HCT116 (cell line): ENCODE measurements around the gene TMC4. TPM values are rescaled to one million over a fixed set of nuclear protein-coding genes. Genes with fewer than 3 reads are reported as not detected.

Experiments
- ATAC-seq: fragments of 200-7000 bp; cut with Tn5 transposase; 2 replicates; pipeline ENCODE4 v1.9.1; 2020; ENCODE audit warnings: mild to moderate bottlenecking, moderate library complexity
- BruUV-seq: library from RNA; stranded (reverse); fragments of 400-500 nt; replicated peaks from 2 replicates; lab custom pipeline; 2021; lab: Mats Ljungman, UMichigan
- CTCF ChIA-PET: fragments of 300-600 bp; sonication (Branson Sonifier 250); formaldehyde crosslinking; loops from one replicate; lab custom pipeline; 2021; ENCODE audit warnings: antibody characterized with exemption; lab: Charles Lee
- POLR2A ChIA-PET: fragments of 300-600, 350-600 bp; sonication (Branson Sonifier 250); formaldehyde crosslinking; loops from one replicate; lab custom pipeline; 2021; ENCODE audit warnings: antibody characterized with exemption; lab: Charles Lee
- RAD21 ChIA-PET, 2 experiments: fragments of 300-600 bp; sonication (Branson Sonifier 250); formaldehyde crosslinking; loops; one replicate each; lab custom pipeline; 2023; ENCODE audit warnings: low total read pairs in 2 of 2; ENCODE audit not compliant: uncharacterized antibody in 2 of 2, unreplicated experiment in 2 of 2, low non-redundant PET in 1 of 2; lab: Charles Lee
- DNase-seq: peaks from one replicate; pipeline ENCODE4 v3.0.0-alpha.2; 2010; ENCODE audit warnings: low read depth, low spot score
- H2AFZ ChIP-seq: fragments of 200-600 bp; shearing (Covaris generic), sonication (generic); 2 replicates; pipeline ENCODE4 v1.6.1; 2017; ENCODE audit warnings: low read depth, mixed run types, mixed read lengths, antibody characterized with exemption, low read length; ENCODE audit not compliant: poor library complexity, severe bottlenecking
- H3K27ac ChIP-seq: 2 replicates; pipeline ENCODE4 v1.5.1; 2012; ENCODE audit warnings: low read depth, low read length
- H3K27me3 ChIP-seq: fragments of 200-600 bp; sonication (generic); 2 replicates; pipeline ENCODE4 v1.6.1; 2016; ENCODE audit warnings: mixed run types, low read length, mixed read lengths; ENCODE audit not compliant: insufficient read depth
- H3K36me3 ChIP-seq, 2 experiments: fragments of 200-500 bp in 1 of 2; fragments of 200-600 bp in 1 of 2; sonication (Bioruptor generic) in 1 of 2; sonication (generic) in 1 of 2; 2 replicates each; pipeline versions ENCODE4 v1.5.1 to v1.6.1; 2014 to 2016; ENCODE audit warnings: low read length in 2 of 2, inconsistent platforms in 1 of 2, mixed read lengths in 1 of 2, mixed run types in 1 of 2; ENCODE audit not compliant: insufficient read depth in 2 of 2, control insufficient read depth in 1 of 2
- H3K4me1 ChIP-seq, 2 experiments: fragments of 200-600 bp in 1 of 2; sonication (generic) in 1 of 2; 2 replicates each; pipeline versions ENCODE4 v1.5.1 to v1.6.1; 2012 to 2017; ENCODE audit warnings: low read length in 2 of 2, inconsistent platforms in 1 of 2, mild to moderate bottlenecking in 1 of 2, mixed read lengths in 1 of 2, mixed run types in 1 of 2, moderate library complexity in 1 of 2; ENCODE audit not compliant: insufficient read depth in 2 of 2, control insufficient read depth in 1 of 2
- H3K4me2 ChIP-seq: fragments of 200-600 bp; sonication (generic); 2 replicates; pipeline ENCODE4 v1.6.1; 2017; ENCODE audit warnings: mixed run types, low read length, mixed read lengths
- H3K4me3 ChIP-seq, 2 experiments: fragments of 200-600 bp in 1 of 2; sonication (generic) in 1 of 2; replicated peaks in 1 of 2; 2 replicates each; pipeline ENCODE4 v1.5.1; 2011 to 2016; ENCODE audit warnings: low read length in 2 of 2, control low read depth in 1 of 2, low read depth in 1 of 2, mild to moderate bottlenecking in 1 of 2, mixed read lengths in 1 of 2, mixed run types in 1 of 2
- H3K79me2 ChIP-seq: fragments of 200-600 bp; sonication (generic); 2 replicates; pipeline ENCODE4 v1.6.1; 2017; ENCODE audit warnings: mild to moderate bottlenecking, mixed run types, low read length, moderate library complexity, mixed read lengths; ENCODE audit not compliant: insufficient read depth
- H3K9ac ChIP-seq: fragments of 200-600 bp; sonication (generic); 2 replicates; pipeline ENCODE4 v1.6.1; 2016; ENCODE audit warnings: low read length, mixed read lengths
- H3K9me2 ChIP-seq: fragments of 200-600 bp; sonication (generic), shearing (Covaris generic); 2 replicates; pipeline ENCODE4 v1.6.1; 2017; ENCODE audit warnings: mixed run types, mild to moderate bottlenecking, moderate library complexity; ENCODE audit not compliant: insufficient read depth
- H3K9me3 ChIP-seq, 2 experiments: fragments of 200-500 bp in 1 of 2; fragments of 200-600 bp in 1 of 2; sonication (Bioruptor generic) in 1 of 2; sonication (generic) in 1 of 2; 2 replicates each; pipeline ENCODE4 v1.6.1; 2014 to 2017; ENCODE audit warnings: low read length in 2 of 2, mixed read lengths in 2 of 2, inconsistent platforms in 1 of 2, low read depth in 1 of 2, mild to moderate bottlenecking in 1 of 2, mixed run types in 1 of 2, moderate library complexity in 1 of 2; ENCODE audit not compliant: control insufficient read depth in 1 of 2, insufficient read depth in 1 of 2
- H4K20me1 ChIP-seq: fragments of 200-600 bp; sonication (generic), shearing (Covaris generic); 2 replicates; pipeline ENCODE4 v1.6.1; 2017; ENCODE audit warnings: mixed run types, mild to moderate bottlenecking, moderate library complexity; ENCODE audit not compliant: insufficient read depth
- RAD21 ChIP-seq: IDR thresholded peaks from 2 replicates; pipeline ENCODE4 v1.6.1; 2012; ENCODE audit warnings: low read depth, mild to moderate bottlenecking
- SRF ChIP-seq: IDR thresholded peaks from 2 replicates; pipeline ENCODE4 v1.6.1; 2012; ENCODE audit warnings: low read depth
- ZBTB33 ChIP-seq: IDR thresholded peaks from 2 replicates; pipeline ENCODE4 v1.6.1; 2011; ENCODE audit warnings: mild to moderate bottlenecking, low read length, moderate library complexity; ENCODE audit not compliant: insufficient replicate concordance; ENCODE audit errors: extremely low read depth
- ZNF274 ChIP-seq: fragments of 200-500 bp; sonication (Bioruptor generic); IDR thresholded peaks from 2 replicates; pipeline ENCODE4 v1.6.1; 2014; ENCODE audit warnings: mild to moderate bottlenecking, low read depth, low read length, inconsistent platforms
- intact Hi-C: fragments of 100-400 bp; cut with micrococcal nuclease; formaldehyde crosslinking; loops from 2 replicates; pipeline ENCODE4 v1.10.0; 2022
- total RNA-seq: library from RNA; stranded (reverse); gene quantifications from one replicate; pipeline ENCODE4 v1.2.1, GENCODE V29; 2021; ENCODE audit not compliant: unreplicated experiment
- TF ChIP-seq, protein P1 (sequence below): IDR thresholded peaks from 2 replicates; pipeline ENCODE4 v1.6.1; 2012
- TF ChIP-seq, protein P2 (sequence below), 3 experiments: fragments of 200-600 bp in 1 of 3; sonication (generic) in 1 of 3; IDR thresholded peaks in 2 of 3; conservative IDR thresholded peaks in 1 of 3; 2 replicates each; pipeline ENCODE4 v1.5.1; 2012 to 2017; ENCODE audit warnings: low read depth in 2 of 3, low read length in 2 of 3, antibody characterized with exemption in 1 of 3, borderline replicate concordance in 1 of 3, control low read depth in 1 of 3, mild to moderate bottlenecking in 1 of 3, mixed read lengths in 1 of 3, mixed run types in 1 of 3, moderate library complexity in 1 of 3; ENCODE audit not compliant: insufficient read depth in 1 of 3

The TMC4 gene
- total RNA-seq, 1 experiment from 2014 or later, result 60.3 TPM

DNA sequence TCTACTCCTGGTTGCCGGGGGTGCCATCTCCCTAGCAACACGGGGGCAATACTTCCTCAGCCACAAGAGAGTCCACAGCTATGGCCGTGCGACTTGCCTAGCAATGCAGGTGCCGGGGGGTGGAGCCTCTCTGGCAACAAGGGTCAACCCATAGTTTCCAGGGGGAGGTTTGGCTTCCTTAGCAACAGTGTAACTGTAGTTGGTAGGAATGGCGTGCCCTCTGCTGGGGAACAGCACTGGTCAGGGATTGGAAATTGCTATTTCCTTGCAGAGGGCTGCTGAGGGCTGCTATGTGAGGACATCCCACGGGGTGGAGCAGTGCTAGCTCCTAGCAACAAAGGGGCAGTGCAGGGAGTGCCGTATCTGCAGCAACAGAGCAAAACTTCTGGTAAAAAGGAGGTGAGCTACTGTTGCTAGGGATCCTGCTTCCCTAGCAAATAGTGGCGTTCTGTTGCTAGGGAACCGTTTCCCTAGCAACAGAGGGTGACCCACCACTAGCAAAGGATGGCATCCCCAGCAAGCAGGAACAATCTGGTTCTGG, 7.0 kb upstream of the TMC4 start:
- ATAC-seq (peak; percentile 74), DNase-seq (no peak)
- Histone ChIP-seq H3K4me2 (no peak overlapping the region), H4K20me1 (no peaks in the 10 kb centered on the region), H3K27ac (no peak overlapping the region), H3K9me2 (no peaks in the 10 kb centered on the region), H3K79me2 (no peaks in the 10 kb centered on the region), H3K36me3 (peaks cover 13 to 25% of the 10 kb centered on the region in 2 experiments; a peak in 3 of 4 replicates), H3K27me3 (no peaks in the 10 kb centered on the region), H3K4me1 (peaks cover 0 to 6% of the 10 kb centered on the region in 2 experiments; a peak in 1 of 4 replicates), H2AFZ (no peak overlapping the region), H3K4me3 (no peak overlapping the region), H3K9me3 (no peaks in the 10 kb centered on the region), H3K9ac (no peak overlapping the region)
- intact Hi-C loops, result no loop called here
- BruUV-seq, result no TSS peak
- RAD21 ChIA-PET, result interaction anchor here in 1 of 2 experiments (0.6 kb wide), 1 partner anchor 21 kb away, joined by 3 read pairs; the partner anchor contains the start of gene RPS9
- POLR2A ChIA-PET, result interaction anchor here (1.5 kb wide), 1 partner anchor 10 kb away, joined by 4 read pairs; the partner anchor contains the start of gene MBOAT7
- CTCF ChIA-PET, result interaction anchor here (1.0 kb wide), 1 partner anchor 10 kb away, joined by 3 read pairs; the partner anchor contains the start of gene MBOAT7
- TF ChIP-seq, protein P1, sequence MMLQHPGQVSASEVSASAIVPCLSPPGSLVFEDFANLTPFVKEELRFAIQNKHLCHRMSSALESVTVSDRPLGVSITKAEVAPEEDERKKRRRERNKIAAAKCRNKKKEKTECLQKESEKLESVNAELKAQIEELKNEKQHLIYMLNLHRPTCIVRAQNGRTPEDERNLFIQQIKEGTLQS, result no peak
- TF ChIP-seq ZBTB33 (no peak), ZNF274 (no peak), RAD21 (no peak), SRF (no peak)
- TF ChIP-seq, protein P2, sequence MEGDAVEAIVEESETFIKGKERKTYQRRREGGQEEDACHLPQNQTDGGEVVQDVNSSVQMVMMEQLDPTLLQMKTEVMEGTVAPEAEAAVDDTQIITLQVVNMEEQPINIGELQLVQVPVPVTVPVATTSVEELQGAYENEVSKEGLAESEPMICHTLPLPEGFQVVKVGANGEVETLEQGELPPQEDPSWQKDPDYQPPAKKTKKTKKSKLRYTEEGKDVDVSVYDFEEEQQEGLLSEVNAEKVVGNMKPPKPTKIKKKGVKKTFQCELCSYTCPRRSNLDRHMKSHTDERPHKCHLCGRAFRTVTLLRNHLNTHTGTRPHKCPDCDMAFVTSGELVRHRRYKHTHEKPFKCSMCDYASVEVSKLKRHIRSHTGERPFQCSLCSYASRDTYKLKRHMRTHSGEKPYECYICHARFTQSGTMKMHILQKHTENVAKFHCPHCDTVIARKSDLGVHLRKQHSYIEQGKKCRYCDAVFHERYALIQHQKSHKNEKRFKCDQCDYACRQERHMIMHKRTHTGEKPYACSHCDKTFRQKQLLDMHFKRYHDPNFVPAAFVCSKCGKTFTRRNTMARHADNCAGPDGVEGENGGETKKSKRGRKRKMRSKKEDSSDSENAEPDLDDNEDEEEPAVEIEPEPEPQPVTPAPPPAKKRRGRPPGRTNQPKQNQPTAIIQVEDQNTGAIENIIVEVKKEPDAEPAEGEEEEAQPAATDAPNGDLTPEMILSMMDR (IDR thresholded peaks at IDR 0.05 in 2 of 3, conservative IDR thresholded peaks at IDR 0.05 in 1 of 3; ENCODE audit: borderline replicate concordance in 1 of 3, insufficient read depth in 1 of 3, low read depth in 2 of 3, low read length in 2 of 3), result peak in 2 of 3 experiments; percentile 18 to 23; a peak in 2 of 6 replicates
